Keratinocyte (primary cell): ENCODE measurements around the gene MIA. TPM values are rescaled to one million over a fixed set of nuclear protein-coding genes. Genes with fewer than 3 reads are reported as not detected.

Experiments
- DNase-seq: peaks from one replicate; pipeline ENCODE4 v3.0.0-alpha.2; 2011; ENCODE audit warnings: low read depth, missing footprints, low spot score
- FAIRE-seq: peaks from 2 replicates; lab custom pipeline; 2011; peaks lifted over from hg19 to GRCh38; lab: Jason Lieb, UNC
- H2AFZ ChIP-seq: 2 replicates; pipeline ENCODE4 v1.6.0; 2012; ENCODE audit warnings: low read length, control low read depth, inconsistent platforms; ENCODE audit not compliant: control insufficient read depth
- H3K27ac ChIP-seq: 2 replicates; pipeline ENCODE4 v1.5.1; 2011; ENCODE audit warnings: low read length; ENCODE audit not compliant: control insufficient read depth, insufficient read depth
- H3K27me3 ChIP-seq: 3 replicates; pipeline ENCODE4 v1.6.0; 2011; ENCODE audit warnings: low read length; ENCODE audit not compliant: control insufficient read depth, insufficient read depth; ENCODE audit errors: extremely low read depth
- H3K36me3 ChIP-seq, 2 experiments: 2 replicates in 1 of 2; 3 replicates in 1 of 2; pipeline ENCODE4 v1.5.1; 2011; ENCODE audit warnings: low read length in 2 of 2, mild to moderate bottlenecking in 1 of 2; ENCODE audit not compliant: control insufficient read depth in 2 of 2, insufficient read depth in 2 of 2; ENCODE audit errors: extremely low read depth in 1 of 2
- H3K4me1 ChIP-seq: 3 replicates; pipeline ENCODE4 v1.5.1; 2011; ENCODE audit warnings: low read length; ENCODE audit not compliant: control insufficient read depth, insufficient read depth; ENCODE audit errors: extremely low read depth
- H3K4me2 ChIP-seq: 3 replicates; pipeline ENCODE4 v1.6.0; 2011; ENCODE audit warnings: low read depth, low read length; ENCODE audit not compliant: control insufficient read depth, insufficient read depth; ENCODE audit errors: extremely low read depth
- H3K4me3 ChIP-seq, 3 experiments: fragments of 200-600 bp in 1 of 3; sonication (generic) in 1 of 3; 2 replicates in 2 of 3; 3 replicates in 1 of 3; pipeline ENCODE4 v1.5.1; 2011 to 2016; ENCODE audit warnings: low read length in 3 of 3, mild to moderate bottlenecking in 3 of 3, control low read depth in 2 of 3, inconsistent platforms in 1 of 3, low read depth in 1 of 3, mixed read lengths in 1 of 3, mixed run types in 1 of 3, moderate library complexity in 1 of 3; ENCODE audit not compliant: control insufficient read depth in 2 of 3, insufficient read depth in 2 of 3; ENCODE audit errors: extremely low read depth in 1 of 3
- H3K79me2 ChIP-seq: 2 replicates; pipeline ENCODE4 v1.6.0; 2012; ENCODE audit warnings: low read length; ENCODE audit not compliant: control insufficient read depth, insufficient read depth
- H3K9ac ChIP-seq: 3 replicates; pipeline ENCODE4 v1.6.0; 2011; ENCODE audit warnings: low read length; ENCODE audit not compliant: control insufficient read depth, insufficient read depth; ENCODE audit errors: extremely low read depth
- H3K9me1 ChIP-seq: 3 replicates; pipeline ENCODE4 v1.6.0; 2011; ENCODE audit warnings: low read length; ENCODE audit not compliant: control insufficient read depth, insufficient read depth; ENCODE audit errors: extremely low read depth
- H3K9me3 ChIP-seq: 2 replicates; pipeline ENCODE4 v1.5.1; 2012; ENCODE audit warnings: low read depth, low read length; ENCODE audit not compliant: control insufficient read depth
- H4K20me1 ChIP-seq: 3 replicates; pipeline ENCODE4 v1.6.0; 2011; ENCODE audit warnings: low read length; ENCODE audit not compliant: control insufficient read depth, insufficient read depth; ENCODE audit errors: extremely low read depth
- EZH2 ChIP-seq: IDR thresholded peaks from one replicate; pipeline ENCODE4 v1.6.1; 2012; ENCODE audit warnings: inconsistent platforms, mild to moderate bottlenecking, low read length, moderate library complexity
- dilution Hi-C: fragments of 300-500 bp; cut with MboI; formaldehyde crosslinking; loops from one replicate; pipeline ENCODE4 v1.7.0; 2020; ENCODE audit warnings: low sequenced_read_pairs; ENCODE audit not compliant: extremely low pct_ligation_motif_present
- polyA plus RNA-seq, 5 experiments: library from polyadenylated mRNA; depleted of rRNA in 3 of 5; stranded (reverse) in 3 of 5; stranded (forward) in 1 of 5; unstranded in 1 of 5; fragments of >200 nt; gene quantifications; 1 replicate in 1 of 5; 2 replicates in 3 of 5; 3 replicates in 1 of 5; pipeline versions ENCODE4 v1.2.1 to v1.2.3, GENCODE V29; 2011 to 2012; ENCODE audit warnings: missing spikeins in 2 of 5, low read depth in 1 of 5, low replicate concordance in 1 of 5
- TF ChIP-seq, protein P1 (sequence below), 3 experiments: IDR thresholded peaks in 1 of 3; conservative IDR thresholded peaks in 1 of 3; optimal IDR thresholded peaks in 1 of 3; 2 replicates in 2 of 3; 3 replicates in 1 of 3; pipeline versions ENCODE3 to v1.5.1; 2011; ENCODE audit warnings: low read length in 3 of 3, mild to moderate bottlenecking in 3 of 3, moderate library complexity in 2 of 3, control low read depth in 1 of 3, inconsistent platforms in 1 of 3; ENCODE audit not compliant: insufficient read depth in 2 of 3; ENCODE audit errors: extremely low read depth in 1 of 3

MIA gene
- polyA plus RNA-seq, 1 donor (not counting 4 experiments of a cell fraction or from before 2014, with no cell fraction given) = 3.4 TPM

DNA sequence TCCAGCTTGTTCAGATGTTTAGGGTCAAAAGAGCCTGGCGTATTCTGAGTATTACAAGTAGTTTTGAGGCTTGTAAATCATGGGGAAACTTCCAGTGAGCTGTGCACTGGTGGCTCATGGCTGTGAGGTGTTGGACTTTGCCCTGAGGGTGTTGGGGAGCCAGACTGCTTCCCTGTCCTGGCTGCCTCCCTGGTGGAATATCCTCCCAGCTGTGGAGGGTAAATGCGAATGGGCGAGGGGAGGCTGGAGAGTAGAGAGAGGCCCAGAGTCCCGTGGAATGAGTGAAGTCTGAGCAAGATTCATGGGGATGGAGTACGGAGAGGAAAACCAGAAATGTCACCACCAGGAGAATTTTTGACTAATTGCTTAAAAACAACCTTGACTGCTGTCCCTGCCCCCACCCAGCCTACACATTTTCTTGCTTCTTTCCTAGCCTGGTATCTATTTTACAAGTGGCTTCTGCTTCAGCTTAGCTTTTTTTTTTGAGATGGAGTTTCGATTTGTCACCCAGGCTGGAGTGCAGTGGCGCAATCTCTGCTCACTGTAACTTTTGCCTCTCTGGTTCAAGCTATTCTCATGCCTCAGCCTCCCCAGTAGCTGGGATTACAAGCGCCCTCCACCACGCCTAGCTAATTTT lies 20.6 kb upstream of the MIA start:
- Histone ChIP-seq H3K4me2 (peak overlapping the region; percentile 41), H3K27me3 (no peaks in the 10 kb centered on the region), H3K36me3 (peaks cover 20 to 50% of the 10 kb centered on the region in 2 experiments), H3K27ac (peak overlapping the region; percentile 36), H3K4me1 (peaks cover 34% of the 10 kb centered on the region), H3K9ac (peak overlapping the region; percentile 13), H3K9me3 (no peaks in the 10 kb centered on the region), H3K4me3 (no peak overlapping the region), H4K20me1 (peaks cover 19% of the 10 kb centered on the region), H3K79me2 (peaks cover 77% of the 10 kb centered on the region), H2AFZ (no peak overlapping the region), H3K9me1 (peaks cover 9% of the 10 kb centered on the region)
- TF ChIP-seq EZH2 = no peak
- TF ChIP-seq, protein P1, sequence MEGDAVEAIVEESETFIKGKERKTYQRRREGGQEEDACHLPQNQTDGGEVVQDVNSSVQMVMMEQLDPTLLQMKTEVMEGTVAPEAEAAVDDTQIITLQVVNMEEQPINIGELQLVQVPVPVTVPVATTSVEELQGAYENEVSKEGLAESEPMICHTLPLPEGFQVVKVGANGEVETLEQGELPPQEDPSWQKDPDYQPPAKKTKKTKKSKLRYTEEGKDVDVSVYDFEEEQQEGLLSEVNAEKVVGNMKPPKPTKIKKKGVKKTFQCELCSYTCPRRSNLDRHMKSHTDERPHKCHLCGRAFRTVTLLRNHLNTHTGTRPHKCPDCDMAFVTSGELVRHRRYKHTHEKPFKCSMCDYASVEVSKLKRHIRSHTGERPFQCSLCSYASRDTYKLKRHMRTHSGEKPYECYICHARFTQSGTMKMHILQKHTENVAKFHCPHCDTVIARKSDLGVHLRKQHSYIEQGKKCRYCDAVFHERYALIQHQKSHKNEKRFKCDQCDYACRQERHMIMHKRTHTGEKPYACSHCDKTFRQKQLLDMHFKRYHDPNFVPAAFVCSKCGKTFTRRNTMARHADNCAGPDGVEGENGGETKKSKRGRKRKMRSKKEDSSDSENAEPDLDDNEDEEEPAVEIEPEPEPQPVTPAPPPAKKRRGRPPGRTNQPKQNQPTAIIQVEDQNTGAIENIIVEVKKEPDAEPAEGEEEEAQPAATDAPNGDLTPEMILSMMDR (optimal IDR thresholded peaks at IDR 0.05 in 1 of 3, IDR thresholded peaks at IDR 0.05 in 1 of 3, conservative IDR thresholded peaks at IDR 0.05 in 1 of 3; ENCODE audit: extremely low read depth in 1 of 3, insufficient read depth in 2 of 3, low read length in 3 of 3) = no peak
- FAIRE-seq (no peak), DNase-seq (no peak)
- dilution Hi-C loops = no loop called here

DNA sequence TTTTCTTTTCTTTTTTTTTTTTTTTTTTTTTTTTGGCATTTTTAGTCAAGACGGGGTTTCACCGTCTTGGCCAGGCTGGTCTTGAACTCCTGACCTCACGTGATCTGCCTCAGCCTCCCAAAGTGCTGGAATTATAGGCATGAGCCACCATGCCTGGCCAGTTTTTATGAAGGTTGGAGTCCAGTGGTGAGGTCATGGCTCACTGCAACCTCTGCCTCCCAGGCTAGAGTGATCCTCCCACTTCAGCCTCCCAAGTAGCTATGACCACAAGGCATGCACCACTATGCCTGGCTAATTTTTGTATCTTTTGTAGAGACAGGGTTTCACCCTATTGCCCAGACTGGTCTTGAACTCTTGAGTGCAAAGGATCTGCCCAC lies 20.1 kb upstream of the MIA start:
- Histone ChIP-seq H3K9ac (no peak overlapping the region), H3K9me1 (peaks cover 9% of the 10 kb centered on the region), H3K36me3 (peaks cover 22 to 53% of the 10 kb centered on the region in 2 experiments), H2AFZ (no peak overlapping the region), H4K20me1 (peaks cover 19% of the 10 kb centered on the region), H3K27me3 (no peaks in the 10 kb centered on the region), H3K79me2 (peaks cover 80% of the 10 kb centered on the region), H3K4me2 (no peak overlapping the region), H3K4me3 (no peak overlapping the region), H3K4me1 (peaks cover 33% of the 10 kb centered on the region), H3K9me3 (no peaks in the 10 kb centered on the region), H3K27ac (no peak overlapping the region)
- DNase-seq = no peak
- TF ChIP-seq, protein P1 (optimal IDR thresholded peaks at IDR 0.05 in 1 of 3, IDR thresholded peaks at IDR 0.05 in 1 of 3, conservative IDR thresholded peaks at IDR 0.05 in 1 of 3; ENCODE audit: extremely low read depth in 1 of 3, insufficient read depth in 2 of 3, low read length in 3 of 3) = no peak
- TF ChIP-seq EZH2 = no peak
- FAIRE-seq = no peak
- dilution Hi-C loops = no loop called here
